GM20000 (cell line): ENCODE measurements around the gene MTX3.

Experiments
- DNase-seq: peaks from one replicate; pipeline ENCODE4 v3.0.0; 2012; ENCODE audit warnings: low spot score
- CTCF ChIP-seq: IDR thresholded peaks from 2 replicates; pipeline ENCODE4 v1.5.1; 2012; ENCODE audit warnings: mild to moderate bottlenecking, control low read depth; ENCODE audit errors: extremely low read depth, missing control alignments

MTX3 gene

DNA sequence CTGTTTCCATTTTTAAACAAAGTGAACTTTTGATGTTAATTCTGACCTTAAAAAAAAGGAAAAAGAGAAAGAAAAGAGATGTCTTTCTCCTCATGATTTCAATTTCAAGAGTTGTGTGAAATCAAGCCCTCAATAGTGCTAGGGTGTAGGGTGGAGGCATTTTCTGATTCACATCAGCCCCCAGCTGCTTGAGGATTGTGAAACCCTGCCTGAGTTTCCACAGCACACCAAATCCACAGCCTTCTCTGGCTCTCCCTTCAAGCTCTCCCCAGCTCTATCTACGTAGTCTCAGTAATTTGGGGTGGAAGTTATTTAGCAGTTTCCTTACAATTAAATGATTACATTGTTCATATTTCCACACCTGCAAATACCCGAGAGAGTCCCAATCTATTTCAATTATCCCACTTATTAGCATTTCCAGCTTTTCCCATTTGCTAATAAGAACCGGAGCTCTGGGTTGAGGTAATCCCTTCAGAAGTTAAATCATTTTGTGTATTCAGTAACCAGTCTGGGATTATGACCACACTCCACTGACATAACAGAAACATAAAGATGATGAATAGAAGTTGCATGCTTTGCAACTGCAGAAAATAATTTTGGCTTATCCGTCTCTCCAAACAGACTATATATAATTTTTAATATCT lies 54.9 kb downstream of the MTX3 start:
- TF ChIP-seq CTCF = no peak

GRCh38 chr5:79934681-79935080 lies 56.4 kb downstream of the MTX3 start:
- DNase-seq = no peak
- no peak for TF ChIP-seq CTCF

More for the DNA sequence above, 54.9 kb downstream of the MTX3 start:
- DNase-seq = no peak

DNA sequence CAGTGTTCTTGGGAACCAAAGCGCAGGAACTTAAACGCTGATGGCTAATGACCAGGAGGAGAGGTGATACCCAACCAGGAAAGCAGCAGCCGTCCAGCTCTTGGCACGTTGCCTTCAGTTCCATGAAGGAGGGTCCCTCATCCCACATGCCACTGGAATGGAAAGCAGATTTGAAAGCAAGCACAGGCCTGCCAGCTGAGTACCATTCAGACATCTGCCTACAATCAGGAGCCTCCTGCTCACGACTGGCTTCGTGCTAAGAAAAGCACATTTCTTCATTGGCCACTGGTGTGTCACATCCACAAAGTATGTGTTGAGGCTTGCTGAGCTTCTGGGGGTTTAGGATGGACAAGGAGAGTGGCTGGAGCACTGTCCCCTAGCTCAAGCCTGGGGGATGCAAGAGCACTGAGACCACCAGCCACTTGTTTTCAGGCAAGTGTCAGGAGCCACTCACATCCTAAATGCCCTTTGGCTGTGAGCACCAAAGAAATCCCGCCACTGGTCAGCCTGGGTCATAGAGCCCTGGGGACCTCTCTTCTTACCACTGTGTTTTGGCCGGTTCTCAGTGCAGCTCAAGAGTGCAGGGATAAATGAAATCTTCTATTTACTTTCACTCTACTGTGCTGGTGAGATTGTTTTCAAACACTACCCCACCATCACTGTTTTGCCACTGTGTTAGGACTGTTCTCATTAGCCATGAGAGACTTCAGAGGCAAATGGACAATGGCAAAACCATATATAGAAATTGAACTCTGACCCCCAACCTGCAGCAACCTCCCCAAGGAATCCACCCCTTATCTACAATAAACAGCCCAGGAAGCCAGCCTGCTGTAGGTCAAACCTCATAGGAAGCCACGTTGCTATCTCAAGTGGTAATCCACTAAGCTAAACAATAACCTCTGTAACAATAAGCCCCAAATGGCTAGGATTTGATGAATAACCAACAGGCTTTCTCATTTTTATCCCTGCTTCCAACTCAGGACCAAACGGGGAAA lies 58.3 kb downstream of the MTX3 start:
- TF ChIP-seq CTCF = no peak
- no peak for DNase-seq

- DNase-seq = no peak
- TF ChIP-seq CTCF = no peak
These were observed 59.2 kb downstream of the MTX3 start for GRCh38 chr5:79931866-79932265.

DNA sequence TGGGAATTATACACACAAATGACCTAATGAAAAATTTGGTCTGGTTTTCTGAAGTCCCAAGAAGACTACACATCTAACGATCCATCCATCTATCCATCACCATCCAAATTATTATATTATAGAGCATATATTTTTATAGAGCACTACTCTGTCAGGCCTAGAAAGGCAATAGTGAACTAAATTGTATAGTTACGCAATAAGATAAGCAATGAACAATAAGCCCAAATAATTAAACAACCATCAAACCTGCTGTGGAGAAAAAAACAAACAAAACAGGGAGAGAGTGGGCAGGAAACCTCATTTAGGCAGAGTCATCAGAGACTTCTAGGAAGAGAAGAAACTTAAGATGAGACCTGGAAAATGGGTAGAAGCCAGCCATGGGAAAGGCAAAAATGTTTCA lies 59.7 kb downstream of the MTX3 start:
- no peak for TF ChIP-seq CTCF
- DNase-seq = no peak

DNA sequence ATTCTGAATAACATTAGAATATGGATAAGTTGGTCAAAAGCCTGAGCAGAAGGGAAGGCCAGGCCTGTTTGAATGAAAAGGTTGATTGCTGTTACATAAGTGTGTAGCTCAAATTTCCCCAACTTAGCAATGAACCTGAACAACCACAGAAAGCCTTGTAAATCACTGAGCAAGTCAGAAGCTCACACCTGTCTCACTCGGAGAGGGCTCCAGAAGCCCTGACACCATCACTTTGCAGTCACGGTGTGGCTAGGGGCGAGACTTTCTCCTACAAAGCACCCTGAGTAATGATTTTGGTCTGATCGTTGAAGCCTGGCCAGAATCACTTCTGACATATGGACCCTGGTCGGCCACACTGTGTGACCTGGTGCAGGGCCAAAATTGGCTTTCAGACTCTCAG lies 62.0 kb downstream of the MTX3 start:
- no peak for DNase-seq

More for the DNA sequence above, 62.0 kb downstream of the MTX3 start:
- no peak for TF ChIP-seq CTCF
